Coronary artery (tissue), 2 donors: ENCODE results near the gene SLC25A27.

Source experiments
- DNase-seq: peaks from one replicate; pipeline ENCODE4 v3.0.0-alpha.2; 2017; ENCODE audit warnings: low spot score
- H3K27ac ChIP-seq, 2 donors: fragments of 200-600 bp; sonication (generic); one replicate each; pipeline ENCODE4 v1.5.1; 2016 to 2019
- H3K4me3 ChIP-seq: fragments of 200-600 bp; sonication (generic); 2 replicates; pipeline ENCODE4 v1.5.1; 2016; ENCODE audit warnings: mild to moderate bottlenecking, moderate library complexity
- TF ChIP-seq, protein P1 (sequence below): fragments of 200-600 bp; sonication (generic); IDR thresholded peaks from one replicate; pipeline ENCODE4 v1.5.1; 2019; ENCODE audit warnings: antibody characterized with exemption

Gene SLC25A27

GRCh38 chr6:46704562-46704961, 51.8 kb downstream of the SLC25A27 start:
- no peak for DNase-seq
- TF ChIP-seq, protein P1, sequence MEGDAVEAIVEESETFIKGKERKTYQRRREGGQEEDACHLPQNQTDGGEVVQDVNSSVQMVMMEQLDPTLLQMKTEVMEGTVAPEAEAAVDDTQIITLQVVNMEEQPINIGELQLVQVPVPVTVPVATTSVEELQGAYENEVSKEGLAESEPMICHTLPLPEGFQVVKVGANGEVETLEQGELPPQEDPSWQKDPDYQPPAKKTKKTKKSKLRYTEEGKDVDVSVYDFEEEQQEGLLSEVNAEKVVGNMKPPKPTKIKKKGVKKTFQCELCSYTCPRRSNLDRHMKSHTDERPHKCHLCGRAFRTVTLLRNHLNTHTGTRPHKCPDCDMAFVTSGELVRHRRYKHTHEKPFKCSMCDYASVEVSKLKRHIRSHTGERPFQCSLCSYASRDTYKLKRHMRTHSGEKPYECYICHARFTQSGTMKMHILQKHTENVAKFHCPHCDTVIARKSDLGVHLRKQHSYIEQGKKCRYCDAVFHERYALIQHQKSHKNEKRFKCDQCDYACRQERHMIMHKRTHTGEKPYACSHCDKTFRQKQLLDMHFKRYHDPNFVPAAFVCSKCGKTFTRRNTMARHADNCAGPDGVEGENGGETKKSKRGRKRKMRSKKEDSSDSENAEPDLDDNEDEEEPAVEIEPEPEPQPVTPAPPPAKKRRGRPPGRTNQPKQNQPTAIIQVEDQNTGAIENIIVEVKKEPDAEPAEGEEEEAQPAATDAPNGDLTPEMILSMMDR = no peak
- Histone ChIP-seq H3K27ac (no peak overlapping the region), H3K4me3 (no peak overlapping the region)

GRCh38 chr6:46706464-46706863, 53.7 kb downstream of the SLC25A27 start:
- no peak overlapping the region for H3K4me3 ChIP-seq
- H3K27ac ChIP-seq = no peak overlapping the region
- DNase-seq = no peak
- TF ChIP-seq, protein P1 = no peak

- Histone ChIP-seq H3K4me3 (no peak overlapping the region), H3K27ac (no peak overlapping the region)
- TF ChIP-seq, protein P1 = no peak
- no peak for DNase-seq
Observed at GRCh38 chr6:46711491-46711890, 58.7 kb downstream of the SLC25A27 start.

DNA sequence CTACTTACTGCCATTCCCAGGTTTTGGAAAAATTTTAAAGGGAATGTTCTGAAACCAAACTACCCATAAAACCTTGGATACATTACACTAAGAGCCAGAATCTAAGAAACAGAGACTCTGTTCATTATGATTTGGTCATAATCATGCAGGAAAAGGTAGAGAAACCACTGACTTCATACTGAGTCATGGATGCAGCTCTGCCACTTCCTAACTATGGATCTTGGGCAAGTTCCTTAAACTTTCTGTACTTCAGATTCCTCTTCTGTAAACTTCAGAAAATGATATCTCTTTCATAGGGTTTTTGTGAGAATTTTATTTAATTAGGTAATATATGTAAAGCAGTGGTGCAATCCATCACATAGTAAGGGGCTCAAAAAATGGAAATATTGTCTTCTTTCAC, 62.4 kb downstream of the SLC25A27 start:
- TF ChIP-seq, protein P1 = no peak
- H3K27ac ChIP-seq = no peak overlapping the region
- no peak overlapping the region for H3K4me3 ChIP-seq
- no peak for DNase-seq

- TF ChIP-seq, protein P1 = no peak
- no peak overlapping the region for H3K4me3 ChIP-seq
- DNase-seq = no peak
- H3K27ac ChIP-seq = no peak overlapping the region
Observed at GRCh38 chr6:46719099-46719498, 66.3 kb downstream of the SLC25A27 start.

DNA sequence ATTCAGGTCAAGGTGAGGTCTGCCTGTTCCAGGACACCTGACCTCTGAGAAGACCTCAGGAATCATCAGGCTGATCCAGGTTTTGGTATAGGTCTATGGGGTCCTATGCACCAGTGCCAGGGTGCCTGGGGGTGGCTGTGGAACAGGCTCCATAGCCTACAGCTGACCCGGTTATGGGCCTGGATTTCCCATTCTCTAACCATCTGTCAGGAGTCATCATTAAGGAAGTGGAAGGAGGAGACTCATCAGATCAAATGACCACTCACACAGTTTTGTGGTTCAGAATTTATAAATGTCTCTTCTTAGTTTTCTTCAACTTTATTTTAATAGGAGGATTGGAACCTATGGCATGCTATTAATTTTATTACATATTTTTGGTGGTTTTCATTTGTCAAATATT, 67.6 kb downstream of the SLC25A27 start:
- no peak for DNase-seq
- TF ChIP-seq, protein P1 = no peak
- Histone ChIP-seq H3K27ac (no peak overlapping the region), H3K4me3 (no peak overlapping the region)
